DMS53 treated with DMSO at 0.1 percent for 48 hours (cell line): ENCODE measurements around the gene EMD.
A peak's percentile ranks its signal among the peaks of the same experiment; 100 is the strongest.

ENCODE experiments used
- DNase-seq: peaks from one replicate; lab custom pipeline; 2025; ENCODE audit not compliant: unreplicated experiment; lab: John Stamatoyannopoulos, UW

Gene EMD

DNA sequence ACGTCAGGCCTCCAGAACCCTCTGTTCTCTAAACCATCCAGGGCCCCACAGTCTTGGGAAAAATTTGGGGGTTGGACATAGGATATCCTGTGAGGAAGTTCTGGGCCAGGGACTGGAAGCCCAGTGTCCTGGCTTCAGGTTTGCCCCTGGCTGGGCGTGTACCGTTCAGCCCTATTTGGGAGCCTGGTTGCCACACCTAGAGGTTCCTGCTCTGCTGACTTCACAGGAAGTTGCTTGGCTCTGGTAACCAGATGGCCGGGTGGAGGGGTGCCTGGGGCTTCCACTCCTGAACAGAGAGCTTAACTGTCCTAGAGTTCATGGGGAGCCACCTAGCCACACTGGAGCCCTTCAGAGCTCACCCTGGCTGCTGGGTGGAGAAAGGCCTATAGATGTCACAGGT is 33.4 kb downstream of the EMD start:
- no peak for DNase-seq

DNA sequence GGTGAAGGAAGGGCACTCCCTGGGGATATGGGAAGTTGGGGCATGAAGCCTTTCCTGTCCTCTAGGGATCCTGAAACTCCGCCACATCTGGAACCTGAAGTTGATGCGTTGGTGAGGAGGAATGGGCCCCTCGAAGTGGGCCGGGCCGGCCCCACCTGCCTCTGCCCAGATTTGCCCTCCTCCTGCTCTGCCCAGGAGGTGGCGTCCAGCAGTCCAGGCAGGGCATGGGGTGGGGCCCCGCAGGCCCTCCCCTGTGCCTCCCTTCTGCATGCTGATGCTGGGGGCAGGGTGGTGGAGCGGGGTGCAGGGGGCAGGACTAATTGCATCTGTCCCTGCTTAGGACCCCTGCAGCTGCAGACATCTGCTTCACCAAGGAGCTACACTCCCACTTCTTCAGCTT is 34.0 kb downstream of the EMD start:
- DNase-seq, result no peak

DNA sequence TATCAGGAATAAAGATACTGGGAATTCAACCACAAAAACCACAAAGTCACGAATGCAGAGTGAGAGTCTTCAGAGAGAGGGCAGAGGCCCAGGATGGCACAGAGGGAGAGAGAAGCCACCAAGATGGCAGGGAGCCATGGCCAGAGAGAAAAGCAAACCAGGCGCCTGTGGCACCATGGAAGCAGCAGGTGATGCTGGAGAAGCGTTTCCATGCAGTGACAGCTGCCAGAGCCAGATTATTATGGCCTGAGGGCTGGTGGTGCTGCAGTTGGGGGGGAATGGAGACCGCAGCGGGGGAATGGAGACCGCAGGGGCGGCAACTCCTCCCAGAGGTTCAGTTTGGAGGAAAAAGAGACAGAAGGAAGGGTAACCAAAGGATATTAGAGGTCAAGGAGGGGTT is 38.1 kb downstream of the EMD start:
- DNase-seq, result no peak

DNA sequence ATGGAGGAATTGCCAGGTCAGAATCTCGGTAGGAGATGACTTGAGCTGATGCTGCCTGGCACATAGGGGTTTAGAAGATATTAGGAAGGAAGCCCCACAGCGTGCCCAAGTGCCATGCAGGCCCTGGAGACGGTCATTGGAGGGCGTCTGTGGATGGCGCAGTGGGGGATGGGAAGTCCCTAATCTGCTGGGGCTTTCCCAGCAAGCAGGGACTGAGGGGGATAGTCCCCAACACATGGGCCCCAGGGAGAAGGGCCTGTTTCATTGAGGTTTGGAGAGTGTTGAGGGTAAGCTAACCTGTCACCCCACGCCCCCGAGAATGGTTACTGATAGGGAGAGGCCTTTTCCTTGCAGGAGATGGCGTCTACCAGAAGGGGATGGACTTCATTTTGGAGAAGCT is 40.1 kb downstream of the EMD start:
- DNase-seq, result no peak

DNA sequence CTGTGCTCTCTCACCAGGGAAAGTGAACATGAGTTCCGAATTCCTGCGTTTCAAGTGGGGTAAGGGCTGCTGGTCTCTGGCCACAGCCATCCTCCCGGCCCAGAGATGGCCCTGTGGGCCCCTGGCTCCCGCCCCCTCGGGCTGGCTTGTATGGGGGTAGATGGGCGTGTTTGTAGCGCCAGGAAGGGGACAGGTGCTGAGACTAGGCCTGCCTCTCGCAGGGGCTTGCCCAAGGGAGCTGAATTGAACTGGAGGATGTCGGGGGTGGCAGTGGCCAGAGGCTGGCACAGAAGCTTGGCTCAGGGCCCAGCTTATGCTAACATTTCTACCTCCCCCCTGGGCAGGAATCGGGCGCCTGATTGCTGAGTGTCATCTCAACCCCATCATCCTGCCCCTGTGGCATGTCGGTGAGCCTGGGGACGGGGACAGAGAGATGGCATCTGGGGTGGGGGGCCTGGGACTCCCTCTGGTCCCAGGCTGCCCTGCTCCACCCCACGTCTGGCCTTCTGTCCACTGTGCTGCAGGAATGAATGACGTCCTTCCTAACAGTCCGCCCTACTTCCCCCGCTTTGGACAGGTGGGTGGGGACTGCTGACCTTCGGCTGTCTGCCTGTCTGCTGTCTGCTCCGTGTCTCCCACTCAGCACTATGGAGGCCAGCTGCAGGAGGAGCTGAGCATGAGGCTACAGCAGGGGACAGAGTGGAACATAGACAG is 40.8 kb downstream of the EMD start:
- no peak for DNase-seq

DNA sequence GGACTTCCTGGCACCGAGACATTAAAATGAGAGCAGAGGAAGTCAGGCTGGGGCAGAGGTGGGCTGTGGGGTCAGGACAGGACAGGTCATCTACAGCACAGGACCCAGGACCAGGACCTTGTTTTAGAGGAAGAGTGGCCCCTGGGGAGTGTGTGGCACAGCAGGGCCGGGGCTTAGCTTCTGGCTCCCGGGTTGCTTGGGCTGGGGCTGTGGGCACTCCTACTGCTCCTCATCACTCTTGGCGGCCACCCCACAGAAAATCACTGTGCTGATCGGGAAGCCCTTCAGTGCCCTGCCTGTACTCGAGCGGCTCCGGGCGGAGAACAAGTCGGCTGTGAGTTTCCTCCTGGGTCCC is 41.3 kb downstream of the EMD start:
- DNase-seq, result no peak

DNA sequence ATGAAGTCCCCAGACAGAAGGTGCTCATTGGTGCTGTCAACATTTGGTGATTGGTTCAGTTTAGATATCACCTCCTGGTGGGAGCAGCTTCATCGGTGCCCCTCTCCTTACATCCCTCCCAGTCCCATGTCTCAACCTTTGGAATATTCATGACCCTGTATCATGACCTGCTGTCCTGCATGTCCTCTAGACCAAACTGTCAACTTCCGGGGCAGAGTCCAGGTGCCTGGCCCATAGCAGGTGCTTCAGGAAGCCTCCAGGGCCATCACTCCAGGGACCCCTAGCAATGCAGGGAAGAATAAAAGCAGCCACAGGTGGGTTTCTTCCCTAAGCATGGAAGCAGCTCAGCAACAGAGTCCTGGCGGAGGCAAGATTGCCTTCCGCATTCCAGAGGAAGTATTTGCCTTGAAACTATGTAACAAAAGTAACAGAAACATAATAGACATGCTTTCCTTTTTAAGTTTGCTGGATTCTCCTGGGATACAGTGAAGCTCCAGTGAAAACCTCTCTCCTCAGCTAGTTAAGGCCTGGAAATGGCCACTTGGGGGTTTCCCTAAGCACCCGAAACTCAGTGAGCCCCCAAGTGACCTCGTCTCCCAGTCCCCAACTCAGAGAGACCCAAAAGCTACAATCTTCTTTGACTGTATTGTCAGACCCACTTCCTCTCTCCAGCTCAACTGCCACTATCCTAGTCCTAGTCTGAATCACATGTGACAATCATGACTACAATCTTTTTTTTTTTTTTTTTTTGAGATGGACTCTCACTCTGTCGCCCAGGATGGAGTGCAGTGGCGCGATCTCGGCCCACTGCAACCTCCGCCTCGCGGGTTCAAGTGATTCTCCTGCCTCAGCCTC is 48.0 kb downstream of the EMD start:
- DNase-seq, result no peak

DNA sequence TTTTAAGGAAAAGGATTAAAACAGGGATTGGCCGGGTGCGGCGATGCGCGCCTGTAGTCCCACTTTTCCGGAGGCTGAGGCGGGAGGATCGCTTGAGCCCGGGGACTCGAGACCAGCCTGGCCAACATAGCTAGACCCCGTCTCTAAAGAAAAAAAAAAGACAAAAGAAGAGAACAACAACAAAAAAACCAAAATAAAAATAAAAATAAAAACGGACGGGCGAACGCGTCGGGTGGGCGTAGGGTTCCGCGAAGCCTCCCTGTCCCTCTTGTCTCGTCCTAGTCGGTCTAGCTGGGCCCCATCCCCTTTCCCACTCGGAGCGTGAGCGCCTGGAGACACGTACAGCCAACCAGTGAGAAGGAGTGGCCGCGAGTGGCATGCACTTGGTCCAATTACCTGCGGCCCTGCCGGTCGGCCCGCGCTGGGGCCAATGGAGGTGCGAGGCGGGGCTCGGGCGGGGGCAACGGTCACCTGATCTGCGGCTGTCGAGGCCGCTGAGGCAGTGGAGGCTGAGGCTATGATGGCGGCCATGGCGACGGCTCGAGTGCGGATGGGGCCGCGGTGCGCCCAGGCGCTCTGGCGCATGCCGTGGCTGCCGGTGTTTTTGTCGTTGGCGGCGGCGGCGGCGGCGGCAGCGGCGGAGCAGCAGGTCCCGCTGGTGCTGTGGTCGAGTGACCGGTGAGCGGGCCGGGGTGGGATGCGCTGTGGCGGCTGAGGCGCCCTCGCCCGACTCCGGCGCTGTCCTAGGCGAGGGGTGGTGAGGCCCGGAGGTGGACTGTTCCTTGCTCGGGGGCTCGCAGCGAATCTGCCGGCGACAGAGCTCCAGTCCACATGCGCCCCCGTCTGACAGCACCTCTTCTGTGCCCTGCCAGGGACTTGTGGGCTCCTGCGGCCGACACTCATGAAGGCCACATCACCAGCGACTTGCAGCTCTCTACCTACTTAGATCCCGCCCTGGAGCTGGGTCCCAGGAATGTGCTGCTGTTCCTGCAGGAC is 49.4 kb downstream of the EMD start, which contains the start of gene ATP6AP1:
Gene ATP6AP1 (plus strand): TSS at position 502 of the 996 bp plus-strand sequence. CDS start 16 bp downstream, at position 518.
- peak; percentile 88 for DNase-seq

DNA sequence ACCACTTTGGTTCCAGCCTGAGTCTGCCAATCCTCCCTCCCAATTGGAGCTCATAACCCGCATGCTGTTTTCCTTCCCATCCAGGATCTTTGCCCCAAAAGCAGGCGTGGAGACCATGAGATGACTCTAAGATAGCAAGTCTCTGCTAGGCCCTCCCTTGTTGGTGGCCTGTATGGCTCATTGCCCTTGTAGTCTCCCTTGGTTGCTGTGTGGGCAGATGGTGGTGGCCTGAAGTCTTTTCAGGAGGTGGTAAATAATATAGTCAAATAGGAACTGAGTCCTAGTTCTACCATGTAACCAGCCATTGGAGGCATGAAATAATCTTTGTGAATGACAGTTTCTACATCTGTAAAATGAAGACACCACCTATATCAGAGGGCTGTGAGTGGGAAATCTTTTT is 50.6 kb downstream of the EMD start:
- no peak for DNase-seq

DNA sequence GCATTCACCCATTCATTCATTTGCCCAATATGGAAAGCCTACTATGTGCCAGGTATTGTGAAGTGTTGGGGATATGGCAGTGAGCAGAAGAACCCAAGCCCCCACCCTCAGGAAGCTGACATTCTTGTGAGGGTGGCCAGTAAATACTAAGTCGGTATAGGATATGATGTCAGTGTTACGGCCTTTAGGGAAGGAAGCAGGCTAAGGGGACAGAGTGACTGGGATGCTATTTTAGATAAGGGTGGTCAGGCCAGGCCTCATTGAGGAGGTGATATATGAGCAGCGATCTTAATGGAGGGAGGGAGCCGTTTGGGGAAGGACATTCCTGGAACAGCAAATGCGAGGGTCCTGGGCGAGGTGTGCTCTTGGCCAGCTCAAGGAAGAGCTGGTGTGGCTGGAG is 51.4 kb downstream of the EMD start:
- DNase-seq, result no peak

DNA sequence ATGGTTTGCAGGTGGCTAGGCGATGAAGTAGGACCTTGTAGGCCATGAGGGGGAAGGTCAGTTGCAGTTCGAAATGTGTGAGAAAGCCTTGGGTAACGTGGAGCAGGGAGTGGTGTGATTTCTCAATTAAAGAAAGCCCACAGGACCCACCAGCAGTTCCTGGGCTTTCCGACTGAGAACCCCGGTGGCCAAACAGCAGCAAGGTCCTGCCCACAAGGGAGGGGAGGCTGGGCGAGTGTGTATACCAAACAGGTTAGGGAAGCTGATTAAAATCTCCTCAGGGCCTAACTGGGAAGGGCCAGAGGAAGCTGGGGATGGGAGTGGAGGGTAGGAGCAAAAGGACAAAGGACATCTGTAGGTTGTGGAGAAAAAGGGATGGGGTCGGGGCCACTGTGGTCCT is 51.8 kb downstream of the EMD start:
- DNase-seq, result no peak
